Activated CD8-positive, alpha-beta memory T cell treated with anti-CD3 and anti-CD28 coated beads, Interleukin-2, amount 50 U/mL, for 4 hours (primary cell): ENCODE data around the gene PIBF1.

Experiments
- DNase-seq: peaks from one replicate; pipeline ENCODE4 v3.0.0-alpha.2; 2020

Gene PIBF1

GRCh38 chr13:73062468-73062867 lies 280.5 kb downstream of the PIBF1 start:
- no peak for DNase-seq

- DNase-seq: no peak
Observed at GRCh38 chr13:73063166-73063565, 281.2 kb downstream of the PIBF1 start.

DNA sequence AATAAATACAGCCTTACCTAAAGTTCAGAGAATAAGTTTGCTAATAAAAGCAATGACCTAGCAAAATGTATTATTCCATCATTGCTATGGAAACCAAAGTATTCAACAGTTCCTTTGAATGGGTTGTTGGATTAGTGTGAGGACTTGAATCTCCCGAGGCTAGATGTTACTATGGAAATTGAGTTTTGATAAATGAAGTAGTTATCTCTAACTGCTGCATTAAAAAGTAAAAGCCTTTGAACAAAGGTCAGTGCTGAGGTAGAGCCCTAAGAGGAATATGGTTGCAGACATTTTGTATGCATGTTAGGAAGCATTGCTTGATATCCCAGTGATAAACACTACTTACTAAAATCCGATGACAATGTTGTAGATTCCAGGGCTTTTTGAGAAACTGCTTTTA lies 283.1 kb downstream of the PIBF1 start:
- DNase-seq: no peak

DNA sequence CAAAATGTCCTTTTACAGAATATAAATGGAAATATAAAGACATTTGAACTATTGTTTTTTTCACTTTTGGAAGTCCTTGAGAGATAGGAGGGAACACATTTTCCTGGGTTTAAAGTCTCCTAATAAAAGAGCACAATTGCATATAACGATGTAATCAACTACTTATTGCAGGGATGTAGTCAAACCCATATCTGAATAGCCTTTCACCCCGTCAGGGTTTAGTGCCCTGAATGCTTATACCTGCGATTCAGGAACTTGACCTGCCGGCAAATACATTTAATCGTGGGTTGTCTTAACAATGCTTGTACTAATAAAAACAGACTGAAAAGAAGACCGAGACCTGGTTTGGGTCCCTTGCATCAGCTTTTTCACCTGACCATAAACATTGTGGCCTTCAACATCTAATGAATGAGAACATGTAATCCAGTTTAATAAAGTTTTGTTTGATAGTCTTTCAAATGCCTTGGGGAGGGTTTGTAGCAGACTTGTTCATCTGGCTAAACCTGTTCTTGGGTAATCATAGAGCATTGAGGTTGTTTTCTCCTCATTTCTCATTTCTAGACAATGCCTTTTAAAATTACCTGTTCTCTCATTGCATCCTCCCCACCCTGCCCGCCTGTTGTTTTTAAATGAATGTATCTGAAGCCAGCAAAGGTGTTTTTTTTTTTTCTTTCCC lies 283.9 kb downstream of the PIBF1 start:
- no peak for DNase-seq
